ENCODE measurements around the gene EDIL3. TPM values are rescaled to one million over a fixed set of nuclear protein-coding genes. Genes with fewer than 3 reads are reported as not detected.

EDIL3 gene
- total RNA-seq, 1 donor from 2014 or later: 1.1 TPM

GRCh38 chr5:84286662-84287061 is 98.0 kb downstream of the EDIL3 start:
- Histone ChIP-seq H3K4me3 (ENCODE audit: low read depth, low read length) (no peak overlapping the region), H3K36me3 (ENCODE audit: control insufficient read depth, insufficient read depth, low read length) (no peaks in the 10 kb centered on the region), H3K27me3 (ENCODE audit: control insufficient read depth, insufficient read depth, low read length) (no peaks in the 10 kb centered on the region)
- DNase-seq (ENCODE audit: low read depth) (no peak), FAIRE-seq (no peak)
- TF ChIP-seq CTCF (IDR thresholded peaks at IDR 0.05; ENCODE audit: insufficient read depth, low read length, severe bottlenecking): no peak

GRCh38 chr5:84285641-84286637 is 98.7 kb downstream of the EDIL3 start:
- no peak for FAIRE-seq
- no peaks in the 10 kb centered on the region for H3K27me3 ChIP-seq (ENCODE audit: control insufficient read depth, insufficient read depth, low read length)

GRCh38 chr5:84281383-84281782 is 103.3 kb downstream of the EDIL3 start:
- Histone ChIP-seq H3K4me3 (ENCODE audit: low read depth, low read length) (no peak overlapping the region), H3K27me3 (ENCODE audit: control insufficient read depth, insufficient read depth, low read length) (no peaks in the 10 kb centered on the region), H3K36me3 (ENCODE audit: control insufficient read depth, insufficient read depth, low read length) (no peaks in the 10 kb centered on the region)
- no peak for TF ChIP-seq CTCF (IDR thresholded peaks at IDR 0.05; ENCODE audit: insufficient read depth, low read length, severe bottlenecking)
- no peak for FAIRE-seq
- DNase-seq (ENCODE audit: low read depth): peak; percentile 13

More at GRCh38 chr5:84285641-84286637, 98.7 kb downstream of the EDIL3 start:
- no peak for TF ChIP-seq CTCF (IDR thresholded peaks at IDR 0.05; ENCODE audit: insufficient read depth, low read length, severe bottlenecking)
- no peaks in the 10 kb centered on the region for H3K36me3 ChIP-seq (ENCODE audit: control insufficient read depth, insufficient read depth, low read length)
- no peak overlapping the region for H3K4me3 ChIP-seq (ENCODE audit: low read depth, low read length)
- no peak for DNase-seq (ENCODE audit: low read depth)

- no peak for FAIRE-seq
- Histone ChIP-seq H3K27me3 (ENCODE audit: control insufficient read depth, insufficient read depth, low read length) (no peaks in the 10 kb centered on the region), H3K4me3 (ENCODE audit: low read depth, low read length) (no peak overlapping the region), H3K36me3 (ENCODE audit: control insufficient read depth, insufficient read depth, low read length) (no peaks in the 10 kb centered on the region)
- no peak for DNase-seq (ENCODE audit: low read depth)
- no peak for TF ChIP-seq CTCF (IDR thresholded peaks at IDR 0.05; ENCODE audit: insufficient read depth, low read length, severe bottlenecking)
Measured at GRCh38 chr5:84279234-84279633, 105.4 kb downstream of the EDIL3 start.

- Histone ChIP-seq H3K4me3 (ENCODE audit: low read depth, low read length) (no peak overlapping the region), H3K36me3 (ENCODE audit: control insufficient read depth, insufficient read depth, low read length) (no peaks in the 10 kb centered on the region)
- no peak for FAIRE-seq
Measured at GRCh38 chr5:84275609-84276008, 109.1 kb downstream of the EDIL3 start.

More at GRCh38 chr5:84275609-84276008, 109.1 kb downstream of the EDIL3 start:
- no peaks in the 10 kb centered on the region for H3K27me3 ChIP-seq (ENCODE audit: control insufficient read depth, insufficient read depth, low read length)
- no peak for DNase-seq (ENCODE audit: low read depth)
- no peak for TF ChIP-seq CTCF (IDR thresholded peaks at IDR 0.05; ENCODE audit: insufficient read depth, low read length, severe bottlenecking)
